A549 treated with Mapracorat at 1 μM for 4 hours (cell line): ENCODE data around the gene MOV10L1. TPM values are rescaled to one million over a fixed set of nuclear protein-coding genes. Genes with fewer than 3 reads are reported as not detected.

ENCODE experiments used
- total RNA-seq: library from RNA; stranded (reverse); fragments of 200-300 nt; extraction: Qiagen RNA extraction; gene quantifications from 5 replicates; pipeline ENCODE4 v1.2.3, GENCODE V29; 2022

Gene MOV10L1
- total RNA-seq, result not detected in 5 replicates

GRCh38 chr22:50089682-50090411, at the start of gene MOV10L1:
Gene MOV10L1, plus strand, starts transcription at chr22:50090006. Its CDS starts 83 bp downstream, at chr22:50090089.

DNA sequence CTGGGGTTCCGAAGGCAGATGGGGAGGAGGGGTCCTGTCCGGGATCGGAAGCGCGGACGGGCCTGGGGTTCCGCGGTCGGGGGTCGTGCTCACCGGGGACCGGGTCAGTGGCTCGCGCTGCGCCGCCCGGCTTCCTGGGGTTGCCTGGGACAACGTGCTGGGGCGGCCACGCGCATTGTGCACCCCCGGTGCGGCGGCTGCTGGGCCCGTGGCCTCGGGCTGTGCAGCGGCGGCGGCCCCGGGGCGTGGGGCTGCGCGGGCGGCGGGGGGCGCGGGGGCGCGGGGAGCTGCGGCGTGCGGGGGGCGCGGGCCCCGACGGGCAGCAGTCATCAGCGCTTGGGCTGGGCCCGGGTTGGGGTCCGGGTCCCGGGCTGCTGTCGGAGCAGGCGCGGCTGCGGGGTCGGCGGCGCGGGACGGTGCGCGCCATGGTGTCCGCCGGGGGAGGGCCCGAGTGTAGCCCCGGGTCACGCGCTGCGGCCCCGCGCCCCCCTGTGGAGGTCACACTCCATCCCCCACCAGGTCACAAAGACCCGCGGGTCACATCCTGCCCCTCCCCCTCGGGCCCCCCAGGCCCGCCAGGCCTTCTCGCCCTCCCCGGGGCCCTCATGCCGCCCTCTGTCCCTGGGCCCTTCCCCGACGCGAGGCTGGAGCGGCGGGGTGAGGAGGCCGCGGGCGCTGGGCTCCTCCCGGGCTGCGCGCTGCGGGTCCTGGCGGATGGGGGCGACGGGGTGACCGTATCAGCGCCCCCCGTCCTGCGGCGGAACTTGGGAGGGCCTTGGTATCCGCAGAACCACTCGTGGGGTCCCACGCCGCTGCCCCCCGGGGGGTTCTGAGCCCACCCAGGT, 31.5 kb upstream of the MOV10L1 start, which contains the start of gene TTLL8:
Gene TTLL8 (minus strand): TSS at position 238 of the 845 bp plus-strand sequence.

GRCh38 chr22:50085211-50085972, 4.4 kb upstream of the MOV10L1 start, which contains the start of gene MLC1:
Gene MLC1, minus strand, starts transcription at chr22:50085426. Its CDS starts 524 bp downstream, at chr22:50084902.

GRCh38 chr22:50170453-50171318, 80.9 kb downstream of the MOV10L1 start, which contains the start of gene PANX2:
Gene PANX2, plus strand, starts transcription at chr22:50170731. Its CDS starts 0 bp downstream, at chr22:50170731.

DNA sequence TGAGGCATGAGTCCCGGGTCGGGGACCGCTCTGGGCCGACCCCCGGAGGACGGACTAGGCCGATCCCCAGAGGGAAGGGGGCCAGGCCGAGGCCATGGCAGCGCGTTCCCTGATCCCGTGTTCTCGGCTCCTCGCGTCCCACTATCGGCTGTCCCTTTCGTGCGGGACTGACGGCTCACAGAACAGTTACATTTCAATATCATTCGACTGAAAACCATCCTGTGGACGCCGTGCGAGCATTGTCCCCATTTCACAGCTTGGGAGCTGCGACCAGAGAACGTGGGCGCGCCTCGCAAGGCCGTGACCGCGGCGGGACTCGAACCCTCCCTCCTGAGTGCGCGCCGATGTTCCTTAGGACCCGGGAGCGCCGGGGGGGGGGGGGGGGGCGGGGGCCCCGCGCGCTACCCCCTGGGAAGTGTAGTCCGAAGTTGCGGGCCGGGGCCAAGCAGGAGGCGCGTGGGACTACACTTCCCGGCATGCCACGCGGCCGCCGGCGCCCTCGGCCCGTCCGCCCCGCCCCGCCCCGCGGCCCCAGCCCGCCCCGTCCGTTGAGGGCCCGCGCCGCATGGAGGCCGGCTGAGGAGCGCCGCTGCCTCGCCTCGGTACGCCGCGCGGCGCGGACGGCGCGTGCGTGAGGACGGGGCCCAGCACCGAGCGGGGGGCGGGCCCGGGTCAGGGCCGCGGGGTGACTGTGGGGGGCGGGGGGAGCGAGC, 95.7 kb downstream of the MOV10L1 start, which contains the start of gene TRABD:
Gene TRABD (plus strand): TSS at position 539 of the 713 bp plus-strand sequence. CDS start 7,148 bp downstream, outside the sequence.

GRCh38 chr22:50200461-50201190, 110.8 kb downstream of the MOV10L1 start, which contains the start of gene SELENOO:
Gene SELENOO, plus strand, starts transcription at chr22:50201011. Its CDS starts 26 bp downstream, at chr22:50201037.

Other genes with a start within 250 kb of the MOV10L1 start
- 9.8 to 12.8 TPM (median 11.3 TPM) in 5 replicates for gene ZBED4, start 236.2 kb upstream of the MOV10L1 start, total RNA-seq
- 6.0 to 13.7 TPM (median 11.4 TPM) in 5 replicates for gene ALG12, start 171.6 kb upstream of the MOV10L1 start, total RNA-seq
- gene CRELD2, start 171.4 kb upstream of the MOV10L1 start, total RNA-seq, result 21.1 to 32.6 TPM (median 27.6 TPM) in 5 replicates
- gene PIM3, start 129.2 kb upstream of the MOV10L1 start, total RNA-seq, result 36.1 to 78.7 TPM (median 74.6 TPM) in 5 replicates
- 0.04 to 0.06 TPM (median 0.05 TPM) in 5 replicates for gene IL17REL, start 77.2 kb upstream of the MOV10L1 start, total RNA-seq
- not detected in 5 replicates for gene TTLL8, start 31.7 kb upstream of the MOV10L1 start, total RNA-seq
- gene MLC1, start 4.6 kb upstream of the MOV10L1 start, total RNA-seq, result not detected in 5 replicates
- 5.1 to 7.0 TPM (median 6.5 TPM) in 5 replicates for gene PANX2, start 80.7 kb downstream of the MOV10L1 start, total RNA-seq
- 21.9 to 37.7 TPM (median 37.1 TPM) in 5 replicates for gene TRABD, start 95.9 kb downstream of the MOV10L1 start, total RNA-seq
- 12.3 to 20.5 TPM (median 20.0 TPM) in 5 replicates for gene SELENOO, start 111.0 kb downstream of the MOV10L1 start, total RNA-seq
- gene TUBGCP6, start 155.0 kb downstream of the MOV10L1 start, total RNA-seq, result 6.1 to 12.0 TPM (median 11.0 TPM) in 5 replicates
- gene HDAC10, start 161.3 kb downstream of the MOV10L1 start, total RNA-seq, result 6.5 to 14.1 TPM (median 12.6 TPM) in 5 replicates
- 17.2 to 30.4 TPM (median 25.2 TPM) in 5 replicates for gene MAPK12, start 171.7 kb downstream of the MOV10L1 start, total RNA-seq
- 5.2 to 7.7 TPM (median 7.0 TPM) in 5 replicates for gene MAPK11, start 180.4 kb downstream of the MOV10L1 start, total RNA-seq
- 86.0 to 120 TPM (median 115 TPM) in 5 replicates for gene PLXNB2, start 217.6 kb downstream of the MOV10L1 start, total RNA-seq
- 2.4 to 5.1 TPM (median 2.7 TPM) in 5 replicates for gene DENND6B, start 237.0 kb downstream of the MOV10L1 start, total RNA-seq